HG02840 (cell line): ENCODE measurements around the gene TRNT1.

Experiments used
- ATAC-seq: cut with Tn5 transposase; IDR thresholded peaks from one replicate; pipeline ENCODE4 v1.9.1; 2021; ENCODE audit warnings: mild to moderate bottlenecking, moderate library complexity, moderate number of reproducible peaks; ENCODE audit not compliant: unreplicated experiment, low FRiP score

The TRNT1 gene

GRCh38 chr3:3126477-3127431 lies at the start of gene TRNT1:
Gene TRNT1 (plus strand): TSS chr3:3126940. CDS start chr3:3129041, 2,101 bp downstream.
- peak; percentile 94 for ATAC-seq

GRCh38 chr3:3080309-3080708 lies 46.4 kb upstream of the TRNT1 start:
- no peak for ATAC-seq

GRCh38 chr3:3081381-3082233 lies 45.1 kb upstream of the TRNT1 start:
- peak; percentile 49 for ATAC-seq

GRCh38 chr3:3082234-3082924 lies 44.4 kb upstream of the TRNT1 start:
- peak; percentile 75 for ATAC-seq

GRCh38 chr3:3084890-3085289 lies 41.9 kb upstream of the TRNT1 start:
- ATAC-seq = no peak

- ATAC-seq = no peak
These were observed 41.0 kb upstream of the TRNT1 start for GRCh38 chr3:3085782-3086181.

- no peak for ATAC-seq
These were observed 40.5 kb upstream of the TRNT1 start for GRCh38 chr3:3086239-3086638.

- ATAC-seq = no peak
These were observed 39.5 kb upstream of the TRNT1 start for GRCh38 chr3:3087279-3087678.

- ATAC-seq = no peak
These were observed 38.8 kb upstream of the TRNT1 start for GRCh38 chr3:3087716-3088465.

GRCh38 chr3:3089017-3089416 lies 37.7 kb upstream of the TRNT1 start:
- ATAC-seq = peak; percentile 95

- ATAC-seq = no peak
These were observed 28.8 kb upstream of the TRNT1 start for GRCh38 chr3:3097958-3098357.

GRCh38 chr3:3101660-3102458 lies 24.9 kb upstream of the TRNT1 start:
- no peak for ATAC-seq

- ATAC-seq = no peak
These were observed 24.0 kb upstream of the TRNT1 start for GRCh38 chr3:3102751-3103150.

GRCh38 chr3:3105246-3105645 lies 21.5 kb upstream of the TRNT1 start:
- no peak for ATAC-seq

- no peak for ATAC-seq
These were observed 20.9 kb upstream of the TRNT1 start for GRCh38 chr3:3105815-3106214.

GRCh38 chr3:3107181-3107580 lies 19.6 kb upstream of the TRNT1 start:
- no peak for ATAC-seq

- ATAC-seq = no peak
These were observed 18.9 kb upstream of the TRNT1 start for GRCh38 chr3:3107858-3108257.

- no peak for ATAC-seq
These were observed 17.1 kb upstream of the TRNT1 start for GRCh38 chr3:3109407-3110298.
